NCI-H345 (cell line): ENCODE measurements around the gene ATP11A.
"Not testable (repeated sequence)": the region's sequence is repeated elsewhere in the genome, so short reads cannot be mapped to it uniquely, and the experiment has no call there.

Experiments used
- DNase-seq: peaks from one replicate; lab custom pipeline; 2025; lab: John Stamatoyannopoulos, UW

ATP11A gene

GRCh38 chr13:112863356-112863755 lies 173.5 kb downstream of the ATP11A start:
- not testable (repeated sequence) for DNase-seq

GRCh38 chr13:112865478-112865877 lies 175.6 kb downstream of the ATP11A start:
- not testable (repeated sequence) for DNase-seq

DNA sequence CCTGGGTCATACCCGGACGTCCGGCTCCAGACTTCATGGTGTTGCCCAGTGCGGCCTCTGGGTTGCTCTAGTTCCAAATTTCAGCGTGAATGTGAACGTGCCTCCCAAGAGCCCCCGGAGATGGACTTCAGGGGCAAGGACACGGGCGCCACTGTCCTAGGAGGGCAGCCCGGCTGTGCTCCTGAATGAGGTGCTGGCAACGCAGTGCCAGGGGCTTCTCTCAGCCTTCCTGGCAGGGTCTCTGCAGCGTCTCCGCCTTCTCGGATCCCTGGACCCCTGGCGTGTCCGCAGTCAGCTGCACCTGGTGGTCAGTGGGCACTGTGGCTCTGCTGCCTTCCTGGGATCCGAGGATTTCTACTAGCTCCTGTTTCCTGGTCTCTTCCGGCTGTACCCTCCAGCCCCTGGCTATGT lies 177.5 kb downstream of the ATP11A start:
- DNase-seq = no peak

- no peak for DNase-seq
Observed at GRCh38 chr13:112868308-112868707, 178.5 kb downstream of the ATP11A start.

DNA sequence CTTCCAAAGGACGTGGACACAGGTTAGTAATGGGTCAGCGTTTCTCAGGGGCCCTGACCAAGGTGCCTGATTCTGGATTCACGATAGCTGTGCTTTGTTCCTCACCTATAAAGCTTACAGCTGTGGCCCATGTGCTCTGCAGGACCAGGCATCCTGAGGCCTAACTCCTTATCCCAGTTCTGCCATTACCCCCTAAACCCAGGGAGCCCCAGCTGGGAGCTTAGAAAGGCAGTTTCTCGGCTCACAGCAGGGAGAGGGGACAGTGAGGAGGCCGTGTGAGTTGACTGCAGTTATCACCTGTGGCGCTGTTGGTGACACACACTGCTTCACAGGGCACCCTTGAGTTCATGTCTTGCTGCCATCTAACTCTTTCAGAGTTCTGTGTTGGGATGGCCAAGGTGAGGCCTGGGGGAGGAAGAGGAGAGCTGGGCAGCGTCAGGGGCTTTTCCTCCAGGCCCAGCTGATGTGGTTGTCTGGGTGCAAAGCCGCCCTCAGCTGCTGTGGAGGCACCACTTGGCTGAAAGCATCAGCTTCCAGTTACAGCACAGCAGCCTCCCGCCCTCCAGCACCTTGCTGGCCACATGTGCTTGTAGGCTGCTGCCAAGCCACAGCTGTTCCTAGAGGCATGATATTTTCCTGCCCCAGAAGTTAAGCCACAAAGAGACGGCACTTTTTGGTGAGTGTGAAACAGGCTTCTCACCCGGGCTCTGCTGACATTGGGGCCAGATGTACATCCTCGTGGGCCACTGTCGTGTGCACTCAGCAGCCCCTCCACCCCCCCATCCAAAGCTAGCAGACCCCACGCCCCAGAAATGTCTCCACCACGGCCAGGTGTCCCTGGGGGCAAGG lies 179.6 kb downstream of the ATP11A start:
- DNase-seq = no peak

DNA sequence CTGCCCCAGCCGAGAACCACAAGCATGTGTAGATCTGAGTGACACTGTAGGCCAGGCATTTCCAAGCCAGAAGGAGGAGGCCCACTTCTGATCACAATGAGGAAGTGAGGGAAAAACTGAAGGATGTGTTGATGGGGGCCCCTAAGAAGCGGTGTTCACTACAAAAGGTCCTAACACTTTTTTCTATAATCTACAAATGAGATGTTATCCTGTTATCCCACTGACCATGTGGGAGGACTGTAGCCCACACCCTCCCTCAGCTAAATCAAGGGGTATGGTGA lies 180.2 kb downstream of the ATP11A start:
- no peak for DNase-seq

- DNase-seq = no peak
Observed at GRCh38 chr13:112870737-112871287, 181.0 kb downstream of the ATP11A start.

- no peak for DNase-seq
Observed at GRCh38 chr13:112871742-112872141, 181.9 kb downstream of the ATP11A start.

GRCh38 chr13:112872657-112873631 lies 183.1 kb downstream of the ATP11A start:
- peak; percentile 66 for DNase-seq

GRCh38 chr13:112873851-112874750 lies 184.3 kb downstream of the ATP11A start:
- peak; percentile 69 for DNase-seq

- DNase-seq = no peak
Observed at GRCh38 chr13:112874751-112875300, 185.0 kb downstream of the ATP11A start.

DNA sequence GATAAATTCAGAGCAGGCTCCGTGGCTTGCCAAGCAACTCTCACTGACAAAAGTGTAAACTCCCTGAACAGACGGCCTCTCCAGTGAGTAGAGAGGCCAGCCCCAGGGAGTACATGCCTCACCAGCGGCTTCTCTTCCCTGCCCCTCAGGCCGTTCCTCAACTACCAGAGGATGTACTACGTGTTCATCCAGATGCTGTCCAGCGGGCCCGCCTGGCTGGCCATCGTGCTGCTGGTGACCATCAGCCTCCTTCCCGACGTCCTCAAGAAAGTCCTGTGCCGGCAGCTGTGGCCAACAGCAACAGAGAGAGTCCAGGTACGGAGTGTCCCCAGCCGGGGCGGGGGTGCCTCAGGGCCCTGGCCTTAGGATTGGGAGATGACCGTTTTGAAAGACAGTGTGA lies 185.8 kb downstream of the ATP11A start:
- DNase-seq = no peak

DNA sequence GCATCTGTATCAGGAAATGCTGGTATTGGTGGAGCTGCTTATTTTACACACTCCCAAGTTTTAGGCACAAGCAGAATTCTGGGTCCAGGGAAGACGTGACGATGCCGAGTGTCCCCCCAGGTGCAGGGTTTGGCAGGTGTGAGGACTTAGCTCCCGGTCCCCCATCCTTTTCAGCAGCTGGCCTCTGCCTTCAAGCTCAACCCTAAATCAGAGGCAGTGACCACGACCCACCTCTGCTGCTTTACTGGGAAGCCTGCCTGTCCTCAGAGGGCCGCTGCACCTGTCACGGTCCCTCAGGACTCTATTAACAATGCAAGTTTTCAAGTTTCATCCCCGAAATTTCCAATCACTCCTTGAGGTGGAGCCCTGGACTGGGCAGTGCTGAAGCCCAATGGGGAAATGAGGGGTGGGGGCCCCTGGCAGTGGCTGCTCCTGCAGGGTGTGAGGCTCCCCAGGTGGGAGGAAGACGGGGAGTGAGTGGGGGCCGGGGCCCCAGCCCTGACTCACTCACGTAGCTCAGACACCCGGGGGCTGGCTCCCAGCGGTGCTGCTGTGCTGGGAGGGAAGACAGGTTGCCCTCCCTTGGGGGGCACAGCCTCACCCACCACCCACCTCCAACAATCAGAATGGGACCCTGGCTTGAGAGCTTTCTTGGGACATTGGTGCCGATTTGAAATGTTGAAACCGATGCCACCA lies 186.6 kb downstream of the ATP11A start:
- DNase-seq = no peak

DNA sequence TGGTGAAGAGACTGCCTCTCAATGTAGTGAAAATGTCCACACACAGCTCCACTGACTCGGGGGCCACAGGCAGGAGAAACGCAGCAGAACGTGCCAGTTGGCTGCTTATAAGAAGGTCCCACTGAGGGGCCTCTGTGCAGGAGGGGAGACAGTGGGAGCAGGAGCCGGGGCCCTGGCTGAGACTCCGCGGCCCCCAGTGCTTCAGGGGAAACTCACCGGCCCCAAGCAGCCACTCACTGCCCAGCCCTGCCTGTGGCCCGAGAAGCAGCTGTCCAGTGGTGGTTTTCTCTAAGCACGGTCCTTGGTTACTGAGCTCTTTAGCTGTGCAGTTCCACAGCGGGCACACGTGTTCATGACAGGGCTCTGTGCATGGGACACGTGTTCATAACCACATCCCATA lies 187.2 kb downstream of the ATP11A start:
- DNase-seq = no peak

GRCh38 chr13:112877539-112877938 lies 187.7 kb downstream of the ATP11A start:
- no peak for DNase-seq

GRCh38 chr13:112877976-112878955 lies 188.4 kb downstream of the ATP11A start:
- DNase-seq = no peak

GRCh38 chr13:112879283-112879833 lies 189.5 kb downstream of the ATP11A start:
- no peak for DNase-seq

GRCh38 chr13:112880221-112880641 lies 190.4 kb downstream of the ATP11A start:
- no peak for DNase-seq

DNA sequence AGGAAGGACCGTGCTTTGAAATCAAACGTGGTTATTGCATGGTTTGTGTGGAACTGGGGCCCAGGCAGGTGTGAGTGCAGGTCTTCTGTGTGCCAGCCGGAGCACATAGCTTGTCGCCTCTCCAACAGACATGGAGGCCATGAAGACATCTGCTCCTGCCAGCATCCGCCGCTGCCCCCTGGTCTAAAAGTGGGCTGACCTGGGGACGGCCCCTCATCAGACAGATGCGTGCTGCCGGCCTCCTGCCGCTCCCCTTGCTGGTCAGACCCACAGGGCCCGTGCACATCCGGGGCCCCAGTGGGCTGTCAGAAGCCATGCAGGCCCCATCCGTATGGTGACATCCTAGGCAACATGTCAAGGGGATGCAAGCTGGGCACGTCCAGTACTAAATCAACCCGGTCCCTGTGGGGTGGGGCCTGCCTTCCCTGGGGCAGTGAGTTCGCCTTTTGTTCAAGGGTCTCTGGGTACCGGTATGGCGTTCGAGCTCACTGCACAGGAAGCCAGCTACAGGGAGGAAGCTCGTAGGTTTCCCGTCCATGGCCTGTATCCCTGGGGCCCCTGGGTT lies 191.2 kb downstream of the ATP11A start:
- DNase-seq = no peak
